Sigmoid colon (tissue), 7 donors: ENCODE data around the gene IGFBP3. TPM values are rescaled to one million over a fixed set of nuclear protein-coding genes. Genes with fewer than 3 reads are reported as not detected.

Experiments
- DNase-seq: peaks from one replicate; pipeline ENCODE4 v3.0.0-alpha.2; 2019
- H3K27ac ChIP-seq, 4 donors: fragments of 200-600 bp; sonication (generic); one replicate each; pipeline ENCODE4 v1.5.1; 2016 to 2019; ENCODE audit warnings: mild to moderate bottlenecking in 1 of 4
- H3K27me3 ChIP-seq, 3 donors: fragments of 200-600 bp; sonication (generic); one replicate each; pipeline ENCODE4 v1.5.1; 2019; ENCODE audit warnings: mild to moderate bottlenecking in 1 of 3
- H3K36me3 ChIP-seq, 4 donors: fragments of 200-600 bp; sonication (generic); one replicate each; pipeline ENCODE4 v1.5.1; 2016 to 2019
- H3K4me1 ChIP-seq, 4 donors: fragments of 200-600 bp; sonication (generic); one replicate each; pipeline ENCODE4 v1.5.1; 2017 to 2019
- H3K4me3 ChIP-seq, 4 donors: fragments of 200-600 bp; sonication (generic); one replicate each; pipeline ENCODE4 v1.5.1; 2017 to 2019; ENCODE audit warnings: mild to moderate bottlenecking in 2 of 4, moderate library complexity in 1 of 4
- H3K9me3 ChIP-seq, 4 donors: fragments of 200-600 bp in 3 of 4; sonication (generic) in 3 of 4; one replicate each; pipeline versions ENCODE4 v1.5.1 to v1.6.1; 2013 to 2019
- CTCF ChIP-seq, 4 experiments: fragments of 450-650 bp in 3 of 4; fragments of 200-600 bp in 1 of 4; IDR thresholded peaks; one replicate each; pipeline ENCODE4 v1.5.1; 2016 to 2019; ENCODE audit warnings: antibody characterized with exemption in 4 of 4, mild to moderate bottlenecking in 3 of 4, moderate library complexity in 2 of 4
- EP300 ChIP-seq, 4 donors: sonication (generic); formaldehyde crosslinking; IDR thresholded peaks; one replicate each; pipeline ENCODE4 v1.6.1; 2017; ENCODE audit warnings: antibody characterized with exemption in 4 of 4
- POLR2A ChIP-seq, 2 donors: fragments of 450-650 bp; IDR thresholded peaks; one replicate each; pipeline ENCODE4 v1.6.1; 2016; ENCODE audit warnings: antibody characterized with exemption in 2 of 2, mild to moderate bottlenecking in 2 of 2, moderate library complexity in 2 of 2
- POLR2AphosphoS5 ChIP-seq, 4 donors: sonication (generic); formaldehyde crosslinking; IDR thresholded peaks; one replicate each; pipeline ENCODE4 v1.6.1; 2017; ENCODE audit warnings: antibody characterized with exemption in 4 of 4
- WGBS, 2 donors: extraction: QIAGEN DNeasy Blood & Tissue Kit; methylation state at CpG; one replicate each; pipeline ENCODE4 v1.1.7; 2013; 5-methylcytosine and 5-hydroxymethylcytosine counted together
- intact Hi-C: fragments of 100-400 bp; cut with DNase I; formaldehyde crosslinking; loops from one replicate; pipeline ENCODE4 v1.15.1; 2023
- polyA plus RNA-seq, 3 donors: library from polyadenylated mRNA; stranded (reverse); fragments of 200-250 nt; gene quantifications; one replicate each; pipeline ENCODE4 v1.2.3, GENCODE V29; 2013
- total RNA-seq, 4 donors: library from RNA; depleted of rRNA; stranded (reverse); fragments of >200 nt; gene quantifications; one replicate each; pipeline ENCODE4 v1.1.0, GENCODE V29; 2016
- donor health status: healthy with polysubstance abuse.
- donor health status: Bipolar disorder and iron deficiency.
- donor health status: healthy.

Gene IGFBP3
- total and polyA plus RNA-seq, 7 donors, result 4.8 to 330 (median 54.0) TPM

- H3K4me1 ChIP-seq, result no peaks in the 10 kb centered on the region
- 60 to 67% methylated on average over 4 of the region's 4 CpGs for WGBS, 2 donors
- no peaks in the 10 kb centered on the region for H3K36me3 ChIP-seq
- H3K27me3 ChIP-seq, result no peaks in the 10 kb centered on the region
- DNase-seq, result no peak
- no peak overlapping the region for H3K27ac ChIP-seq
- no peaks in the 10 kb centered on the region for H3K9me3 ChIP-seq
- TF ChIP-seq EP300 (IDR thresholded peaks at IDR 0.05), result no peak
- no peak for TF ChIP-seq CTCF (IDR thresholded peaks at IDR 0.05)
- no peak for TF ChIP-seq POLR2AphosphoS5 (IDR thresholded peaks at IDR 0.05)
- no peak for TF ChIP-seq POLR2A (IDR thresholded peaks at IDR 0.05)
- no peak overlapping the region for H3K4me3 ChIP-seq
- intact Hi-C loops, result no loop called here
Observed at GRCh38 chr7:45869426-45869825, 51.6 kb downstream of the IGFBP3 start.

DNA sequence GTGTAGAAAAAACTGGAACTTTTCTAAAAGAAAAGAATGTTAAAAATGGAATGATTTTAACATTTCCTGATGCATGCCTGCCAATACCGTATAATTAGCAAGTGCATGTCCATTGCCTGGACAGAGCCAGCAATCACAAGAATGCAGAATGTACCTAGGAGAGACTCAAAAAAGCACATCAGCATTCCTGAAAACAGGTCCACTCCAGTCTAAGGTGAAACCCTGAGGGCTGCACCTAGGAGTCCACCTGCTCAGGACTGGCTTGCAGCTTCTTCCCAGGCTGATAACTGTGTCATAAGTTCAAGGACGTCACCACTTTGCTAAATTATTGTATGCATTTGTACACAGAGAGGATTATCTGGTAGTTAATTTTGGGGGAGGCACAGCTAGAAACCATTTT is 53.6 kb downstream of the IGFBP3 start:
- intact Hi-C loops, result no loop called here
- 69 to 82% methylated on average over 2 of the region's 2 CpGs for WGBS, 2 donors
- TF ChIP-seq POLR2A (IDR thresholded peaks at IDR 0.05) (no peak), EP300 (IDR thresholded peaks at IDR 0.05) (no peak), POLR2AphosphoS5 (IDR thresholded peaks at IDR 0.05) (no peak), CTCF (IDR thresholded peaks at IDR 0.05) (no peak)
- no peaks in the 10 kb centered on the region for H3K4me1 ChIP-seq
- H3K4me3 ChIP-seq, result no peak overlapping the region
- H3K27me3 ChIP-seq, result no peaks in the 10 kb centered on the region
- no peaks in the 10 kb centered on the region for H3K9me3 ChIP-seq
- no peaks in the 10 kb centered on the region for H3K36me3 ChIP-seq
- DNase-seq, result no peak
- no peak overlapping the region for H3K27ac ChIP-seq

DNA sequence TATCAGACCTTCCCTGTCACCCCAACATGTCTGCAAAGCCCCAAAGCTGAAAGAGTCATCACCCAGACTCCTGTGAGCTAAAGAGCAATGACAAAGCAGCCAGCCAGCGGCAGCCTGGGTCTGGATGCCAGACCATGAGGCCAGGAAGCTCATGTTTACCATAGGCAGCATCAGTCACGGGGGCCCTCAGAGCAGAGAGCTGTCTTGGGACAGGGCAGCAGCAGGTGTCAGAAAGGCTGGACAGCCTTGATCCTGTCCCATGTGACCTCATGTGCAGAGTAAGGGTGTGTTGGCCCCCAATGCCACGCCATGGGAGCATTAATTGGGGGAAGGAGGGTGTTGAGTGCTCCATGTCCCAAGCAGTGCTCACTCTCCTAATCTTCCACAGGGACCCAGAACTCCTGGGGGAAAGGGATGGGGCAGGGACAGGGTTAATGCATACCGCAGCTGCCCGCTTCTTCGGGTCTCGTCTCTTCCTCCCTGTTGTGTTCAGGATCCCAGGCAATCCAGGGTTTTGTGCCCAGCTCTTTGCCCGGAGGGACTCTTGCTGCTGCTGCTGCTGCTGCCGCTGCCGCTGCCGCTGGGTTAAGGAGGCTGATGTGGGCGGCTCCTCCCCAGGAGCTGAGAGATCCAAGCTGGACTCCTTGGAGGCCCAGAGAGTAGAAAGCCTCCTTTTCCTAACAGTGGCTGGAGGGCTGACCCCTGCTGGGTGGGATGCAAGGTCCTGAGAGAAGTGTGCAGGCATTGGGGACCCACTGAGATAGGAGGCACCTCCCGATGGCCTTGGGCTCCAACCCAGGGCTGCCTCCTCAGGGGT is 55.3 kb downstream of the IGFBP3 start:
- no peaks in the 10 kb centered on the region for H3K4me1 ChIP-seq
- intact Hi-C loops, result no loop called here
- H3K27me3 ChIP-seq, result no peaks in the 10 kb centered on the region
- H3K36me3 ChIP-seq, result no peaks in the 10 kb centered on the region
- no peak overlapping the region for H3K4me3 ChIP-seq
- no peak for DNase-seq
- no peaks in the 10 kb centered on the region for H3K9me3 ChIP-seq
- WGBS, 2 donors, result 76 to 77% methylated on average over 13 of the region's 13 CpGs
- no peak overlapping the region for H3K27ac ChIP-seq
- TF ChIP-seq POLR2A (IDR thresholded peaks at IDR 0.05) (no peak), EP300 (IDR thresholded peaks at IDR 0.05) (no peak)

- intact Hi-C loops, result no loop called here
Observed at GRCh38 chr7:45863715-45864114, 57.4 kb downstream of the IGFBP3 start.

More at GRCh38 chr7:45863715-45864114, 57.4 kb downstream of the IGFBP3 start:
- Histone ChIP-seq H3K27me3 (no peaks in the 10 kb centered on the region), H3K9me3 (no peaks in the 10 kb centered on the region), H3K36me3 (no peaks in the 10 kb centered on the region), H3K4me3 (no peak overlapping the region), H3K27ac (no peak overlapping the region), H3K4me1 (no peaks in the 10 kb centered on the region)
- DNase-seq, result no peak
- WGBS, 2 donors, result 74% methylated on average over 9 of the region's 9 CpGs
- no peak for TF ChIP-seq CTCF (IDR thresholded peaks at IDR 0.05)
- TF ChIP-seq EP300 (IDR thresholded peaks at IDR 0.05), result no peak
- TF ChIP-seq POLR2A (IDR thresholded peaks at IDR 0.05), result no peak
- TF ChIP-seq POLR2AphosphoS5 (IDR thresholded peaks at IDR 0.05), result no peak

Other genes with a start within 250 kb of the IGFBP3 start
- gene CCDC201, start 48.2 kb downstream of the IGFBP3 start, total RNA-seq, result not detected
- not detected for gene CCDC201, start 48.2 kb downstream of the IGFBP3 start, polyA plus RNA-seq
- not detected for gene IGFBP1, start 32.8 kb downstream of the IGFBP3 start, total RNA-seq
- not detected for gene IGFBP1, start 32.8 kb downstream of the IGFBP3 start, polyA plus RNA-seq